GM12878 (cell line): ENCODE measurements around the gene NEFH.

Experiments
- ATF3 ChIP-seq: IDR thresholded peaks from 2 replicates; pipeline ENCODE4 v1.6.1; 2011; ENCODE audit warnings: low read depth, mild to moderate bottlenecking, low read length, moderate library complexity, borderline replicate concordance; ENCODE audit errors: extremely low read depth
- BMI1 ChIP-seq: fragments of 450-650 bp; IDR thresholded peaks from 2 replicates; pipeline ENCODE4 v1.6.1; 2016; ENCODE audit warnings: mild to moderate bottlenecking, moderate library complexity, borderline replicate concordance
- CTCF ChIP-seq, 3 experiments: IDR thresholded peaks in 2 of 3; conservative IDR thresholded peaks in 1 of 3; 2 replicates each; pipeline ENCODE4 v1.5.1; 2011; ENCODE audit warnings: low read depth in 3 of 3, low read length in 3 of 3, mild to moderate bottlenecking in 3 of 3, control low read depth in 2 of 3, moderate library complexity in 2 of 3, inconsistent platforms in 1 of 3, mixed read lengths in 1 of 3; ENCODE audit not compliant: control insufficient read depth in 2 of 3, insufficient read depth in 1 of 3; ENCODE audit errors: extremely low read depth in 1 of 3
- KAT2A ChIP-seq: conservative IDR thresholded peaks from 2 replicates; pipeline ENCODE4 v1.6.1; 2011; ENCODE audit warnings: low read depth, low read length; ENCODE audit not compliant: control insufficient read depth
- MYC ChIP-seq: IDR thresholded peaks from 2 replicates; pipeline ENCODE4 v1.6.1; 2011; ENCODE audit warnings: mild to moderate bottlenecking, low read length, moderate library complexity, inconsistent platforms; ENCODE audit not compliant: insufficient read depth, insufficient replicate concordance, insufficient read length, severe bottlenecking
- NKRF ChIP-seq: fragments of 450-650 bp; conservative IDR thresholded peaks from 2 replicates; pipeline ENCODE4 v1.6.1; 2017; ENCODE audit warnings: mild to moderate bottlenecking, moderate library complexity
- RCOR1 ChIP-seq: conservative IDR thresholded peaks from 2 replicates; pipeline ENCODE4 v1.6.1; 2012; ENCODE audit warnings: low read depth, low read length, improper control_type of control experiment
- REST ChIP-seq: IDR thresholded peaks from 2 replicates; pipeline ENCODE4 v1.6.1; 2012; ENCODE audit warnings: mild to moderate bottlenecking, low read depth, low read length
- SIN3A ChIP-seq: IDR thresholded peaks from 2 replicates; pipeline ENCODE4 v1.6.1; 2012; ENCODE audit warnings: low read depth, low read length, improper control_type of control experiment
- TCF7 ChIP-seq: IDR thresholded peaks from 2 replicates; pipeline ENCODE4 v1.6.1; 2014; ENCODE audit warnings: antibody characterized with exemption, borderline replicate concordance
- ZNF274 ChIP-seq: IDR thresholded peaks from one replicate; pipeline ENCODE4 v1.8.0; 2011; ENCODE audit not compliant: insufficient read length, insufficient read depth

GRCh38 chr22:29521526-29521925 lies 41.5 kb downstream of the NEFH start:
- no peak for TF ChIP-seq ATF3
- no peak for TF ChIP-seq TCF7
- TF ChIP-seq SIN3A: no peak
- TF ChIP-seq BMI1: no peak
- no peak for TF ChIP-seq REST
- no peak for TF ChIP-seq CTCF (IDR thresholded peaks at IDR 0.05 in 2 of 3, conservative IDR thresholded peaks at IDR 0.05 in 1 of 3; ENCODE audit: control insufficient read depth in 2 of 3, extremely low read depth in 1 of 3, insufficient read depth in 1 of 3, low read depth in 3 of 3, low read length in 3 of 3)
- TF ChIP-seq MYC: no peak
- TF ChIP-seq NKRF: no peak
- no peak for TF ChIP-seq KAT2A
- TF ChIP-seq ZNF274: no peak
- no peak for TF ChIP-seq RCOR1
